GM18951 (cell line): ENCODE measurements around the gene MACROD1.

ENCODE experiments used
- POLR2A ChIP-seq: IDR thresholded peaks from 4 replicates; pipeline ENCODE4 v1.6.1; 2011; ENCODE audit warnings: mild to moderate bottlenecking; ENCODE audit not compliant: insufficient read length, insufficient read depth; ENCODE audit errors: extremely low read depth
- in situ Hi-C: fragments of 300-500 bp; cut with MboI; formaldehyde crosslinking; loops from one replicate; pipeline ENCODE4 v1.12.0; 2022; ENCODE audit warnings: low sequenced_read_pairs, mixed read lengths, inconsistent platforms; ENCODE audit not compliant: unreplicated experiment

Gene MACROD1

GRCh38 chr11:64139049-64139448 is 26.9 kb downstream of the MACROD1 start:
- in situ Hi-C loops = no loop called here
- no peak for TF ChIP-seq POLR2A

GRCh38 chr11:64138398-64138797 is 27.5 kb downstream of the MACROD1 start:
- in situ Hi-C loops = no loop called here
- TF ChIP-seq POLR2A = no peak

- TF ChIP-seq POLR2A = no peak
- in situ Hi-C loops = no loop called here
Measured at GRCh38 chr11:64136765-64137441, 29.0 kb downstream of the MACROD1 start.

DNA sequence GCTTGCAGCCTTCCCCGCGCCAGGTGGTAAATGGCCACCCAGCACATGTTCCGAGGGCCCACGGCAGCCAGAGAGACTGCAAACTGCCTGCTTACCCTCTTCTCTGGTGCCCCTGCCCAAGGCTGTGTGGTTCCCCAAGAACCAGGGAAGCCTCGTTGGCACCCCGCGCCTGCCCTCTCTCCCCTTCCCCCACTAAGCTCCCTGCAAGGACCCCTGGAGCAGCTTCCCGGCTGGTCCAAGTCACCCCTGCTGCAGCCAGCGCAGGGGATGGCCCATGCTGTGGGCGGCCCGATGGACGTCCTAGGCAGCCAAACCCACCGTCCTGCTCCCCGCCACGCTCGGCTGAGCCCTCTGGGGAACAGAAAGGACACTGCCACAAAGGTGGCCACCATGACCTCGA is 30.2 kb downstream of the MACROD1 start:
- in situ Hi-C loops = no loop called here
- no peak for TF ChIP-seq POLR2A

GRCh38 chr11:64134963-64135362 is 30.9 kb downstream of the MACROD1 start:
- TF ChIP-seq POLR2A = no peak
- in situ Hi-C loops = no loop called here

GRCh38 chr11:64132982-64133705 is 32.8 kb downstream of the MACROD1 start:
- TF ChIP-seq POLR2A = no peak
- in situ Hi-C loops = no loop called here

DNA sequence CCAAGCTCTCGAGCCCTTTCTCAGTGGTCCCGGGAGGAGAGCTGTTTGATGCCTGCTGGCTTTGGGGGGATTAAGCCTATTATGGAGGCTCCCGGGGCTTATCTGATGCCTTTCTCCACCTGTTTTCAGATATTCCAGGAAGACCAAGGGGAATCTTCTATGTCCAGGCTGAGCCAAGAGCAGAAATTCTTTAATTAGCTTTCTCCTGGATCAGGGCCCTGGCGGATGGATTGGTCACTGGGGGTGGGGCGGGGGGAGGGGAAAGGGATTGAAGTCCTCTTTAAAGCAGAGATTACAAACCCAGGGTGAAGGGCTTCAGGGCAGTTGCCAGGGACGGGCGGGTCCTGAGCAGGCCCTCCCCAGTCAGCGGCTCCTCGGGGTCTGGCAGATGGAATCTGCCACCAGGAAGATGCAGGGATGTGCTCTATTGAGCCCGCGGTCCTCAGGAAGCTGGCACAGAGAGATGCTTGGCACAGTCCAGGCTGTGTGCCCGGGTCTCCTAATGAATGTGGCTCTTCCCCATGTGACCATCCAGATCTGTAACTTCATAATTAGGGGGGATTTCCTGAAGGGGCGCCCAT is 33.6 kb downstream of the MACROD1 start:
- in situ Hi-C loops = no loop called here
- no peak for TF ChIP-seq POLR2A

DNA sequence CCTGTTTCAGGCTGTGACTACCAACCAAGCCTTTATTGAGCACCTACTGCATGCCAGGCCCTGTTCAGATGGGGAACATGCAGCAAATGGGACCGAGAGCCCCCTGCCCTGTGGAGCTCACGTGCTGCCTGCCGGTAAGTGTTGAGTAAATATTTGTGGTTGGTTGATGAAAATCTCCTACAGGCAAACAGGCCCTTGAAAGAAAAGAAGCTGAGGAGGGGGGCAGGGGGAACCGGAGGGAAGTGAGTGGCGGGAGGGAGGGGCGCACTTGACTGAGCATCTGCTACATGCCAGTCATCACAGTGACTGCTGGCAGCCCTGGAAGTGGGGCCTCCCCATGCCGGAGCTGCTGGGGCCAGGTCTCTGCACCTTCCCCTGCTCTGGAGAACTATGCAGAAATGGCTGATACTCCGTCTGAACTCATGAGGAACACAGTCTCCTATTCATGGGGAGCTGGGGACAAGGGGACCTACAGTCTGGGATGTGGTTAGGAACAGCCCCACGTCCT is 34.2 kb downstream of the MACROD1 start:
- in situ Hi-C loops = no loop called here
- TF ChIP-seq POLR2A = no peak

DNA sequence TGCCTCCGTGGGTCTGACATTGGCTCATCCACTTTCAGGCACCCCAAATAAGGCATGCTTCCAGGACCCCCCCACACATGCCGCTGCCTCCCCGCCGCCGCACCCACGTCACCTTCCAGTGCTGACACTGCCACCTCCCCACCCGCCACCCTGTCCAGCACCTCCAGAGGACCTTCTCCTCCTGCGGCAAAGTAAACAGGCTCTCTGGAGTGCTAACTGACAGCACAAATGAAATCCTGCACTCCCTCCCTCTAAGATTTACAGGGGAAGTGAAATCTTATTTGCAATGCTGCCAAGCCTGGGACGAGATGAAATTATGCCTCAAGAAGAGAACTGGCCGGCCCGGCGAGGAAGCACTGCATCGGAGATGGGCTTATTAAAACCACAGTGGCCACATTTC is 35.3 kb downstream of the MACROD1 start:
- no peak for TF ChIP-seq POLR2A
- in situ Hi-C loops = no loop called here

DNA sequence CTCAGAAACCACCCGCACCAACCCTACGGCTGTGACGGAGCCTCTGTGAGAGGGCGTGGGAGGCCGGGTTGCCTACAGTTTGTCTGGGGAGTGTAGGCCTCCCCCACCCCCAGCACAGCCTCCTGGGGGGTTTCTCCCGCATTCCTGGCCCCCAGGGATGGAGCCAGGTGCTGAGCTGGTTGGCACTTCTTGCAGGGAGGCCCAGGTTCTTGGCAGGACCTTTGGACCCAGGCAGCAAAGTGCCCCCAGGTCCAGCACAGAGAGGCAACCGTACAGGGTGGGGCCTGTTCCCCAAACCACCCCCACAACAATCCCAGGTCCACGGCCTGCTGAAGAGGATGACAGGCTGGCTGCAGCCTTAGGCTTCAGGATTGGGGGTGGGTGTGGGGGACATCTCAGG is 36.5 kb downstream of the MACROD1 start:
- in situ Hi-C loops = no loop called here
- TF ChIP-seq POLR2A = no peak

- in situ Hi-C loops = no loop called here
- no peak for TF ChIP-seq POLR2A
Measured at GRCh38 chr11:64128255-64129006, 37.5 kb downstream of the MACROD1 start.

GRCh38 chr11:64127267-64128072 is 38.4 kb downstream of the MACROD1 start:
- no peak for TF ChIP-seq POLR2A
- in situ Hi-C loops = no loop called here
